ENCODE data around the gene MIDN.

The MIDN gene

GRCh38 chr19:1255186-1256161 is 7.1 kb downstream of the MIDN start:
- Histone ChIP-seq H2BK5ac (ENCODE audit: low read length) (no peak overlapping the region), H2BK120ac (ENCODE audit: low read depth, low read length) (no peak overlapping the region), H3K79me2 (ENCODE audit: control insufficient read depth, insufficient read depth, low read length) (peaks cover 58% of the 10 kb centered on the region), H3K9ac (ENCODE audit: low read length) (no peak overlapping the region), H3K4me1 (ENCODE audit: control insufficient read depth, low read depth, low read length) (no peaks in the 10 kb centered on the region), H3K18ac (ENCODE audit: low read length) (no peak overlapping the region), H4K8ac (ENCODE audit: low read depth, low read length) (no peak overlapping the region), H3K27ac (ENCODE audit: low read depth, low read length) (peak overlapping the region; percentile 37), H3K4ac (ENCODE audit: low read depth, low read length) (no peak overlapping the region), H3K27me3 (ENCODE audit: insufficient read depth, low read length, poor library complexity) (no peaks in the 10 kb centered on the region), H3K4me2 (ENCODE audit: low read length) (no peak overlapping the region), H3K79me1 (ENCODE audit: low read length) (peaks cover 15% of the 10 kb centered on the region), H3K36me3 (ENCODE audit: control insufficient read depth, insufficient read depth, low read length) (peaks cover 22% of the 10 kb centered on the region), H3K56ac (ENCODE audit: low read length) (peak overlapping the region; percentile 7), H4K5ac (ENCODE audit: low read length) (no peak overlapping the region), H2AK5ac (ENCODE audit: low read length) (no peak overlapping the region), H2BK15ac (replicated peaks; ENCODE audit: low read depth) (no peak overlapping the region), H3K23ac (ENCODE audit: low read length) (no peak overlapping the region), H3K4me3 (ENCODE audit: low read length) (no peak overlapping the region)
- no peak for DNase-seq
- WGBS (ENCODE audit: extremely low coverage, insufficient coverage, low lambda C conversion rate) = no CpG with 5 or more reads among the region's 52 CpGs

GRCh38 chr19:1256646-1257474 is 8.5 kb downstream of the MIDN start:
- H3K18ac ChIP-seq (ENCODE audit: low read length) = no peak overlapping the region
- H4K5ac ChIP-seq (ENCODE audit: low read length) = no peak overlapping the region
- H3K4me3 ChIP-seq (ENCODE audit: low read length) = no peak overlapping the region
- WGBS (ENCODE audit: extremely low coverage, insufficient coverage, low lambda C conversion rate) = no CpG with 5 or more reads among the region's 46 CpGs
- H3K79me1 ChIP-seq (ENCODE audit: low read length) = peaks cover 15% of the 10 kb centered on the region
- no peak for DNase-seq
- H2BK5ac ChIP-seq (ENCODE audit: low read length) = no peak overlapping the region
- no peak overlapping the region for H3K27ac ChIP-seq (ENCODE audit: low read depth, low read length)
- no peak overlapping the region for H2BK120ac ChIP-seq (ENCODE audit: low read depth, low read length)
- H3K56ac ChIP-seq (ENCODE audit: low read length) = no peak overlapping the region
- no peak overlapping the region for H2BK15ac ChIP-seq (replicated peaks; ENCODE audit: low read depth)
- no peak overlapping the region for H3K4me2 ChIP-seq (ENCODE audit: low read length)
- no peaks in the 10 kb centered on the region for H3K4me1 ChIP-seq (ENCODE audit: control insufficient read depth, low read depth, low read length)
- H3K23ac ChIP-seq (ENCODE audit: low read length) = no peak overlapping the region
- peaks cover 44% of the 10 kb centered on the region for H3K79me2 ChIP-seq (ENCODE audit: control insufficient read depth, insufficient read depth, low read length)
- no peaks in the 10 kb centered on the region for H3K27me3 ChIP-seq (ENCODE audit: insufficient read depth, low read length, poor library complexity)
- H3K36me3 ChIP-seq (ENCODE audit: control insufficient read depth, insufficient read depth, low read length) = peaks cover 18% of the 10 kb centered on the region
- H2AK5ac ChIP-seq (ENCODE audit: low read length) = no peak overlapping the region
- H3K9ac ChIP-seq (ENCODE audit: low read length) = no peak overlapping the region
- no peak overlapping the region for H4K8ac ChIP-seq (ENCODE audit: low read depth, low read length)
- H3K4ac ChIP-seq (ENCODE audit: low read depth, low read length) = no peak overlapping the region

GRCh38 chr19:1257475-1258162 is 9.2 kb downstream of the MIDN start:
- Histone ChIP-seq H4K8ac (ENCODE audit: low read depth, low read length) (no peak overlapping the region), H3K56ac (ENCODE audit: low read length) (no peak overlapping the region), H2BK15ac (replicated peaks; ENCODE audit: low read depth) (no peak overlapping the region), H3K27ac (ENCODE audit: low read depth, low read length) (peak overlapping the region; percentile 26), H3K4me1 (ENCODE audit: control insufficient read depth, low read depth, low read length) (peaks cover 2% of the 10 kb centered on the region), H4K5ac (ENCODE audit: low read length) (no peak overlapping the region), H3K79me2 (ENCODE audit: control insufficient read depth, insufficient read depth, low read length) (peaks cover 36% of the 10 kb centered on the region), H3K79me1 (ENCODE audit: low read length) (peaks cover 15% of the 10 kb centered on the region), H3K27me3 (ENCODE audit: insufficient read depth, low read length, poor library complexity) (no peaks in the 10 kb centered on the region), H2AK5ac (ENCODE audit: low read length) (no peak overlapping the region), H3K36me3 (ENCODE audit: control insufficient read depth, insufficient read depth, low read length) (peaks cover 17% of the 10 kb centered on the region), H3K23ac (ENCODE audit: low read length) (no peak overlapping the region), H3K4me2 (ENCODE audit: low read length) (no peak overlapping the region), H2BK120ac (ENCODE audit: low read depth, low read length) (no peak overlapping the region), H3K9ac (ENCODE audit: low read length) (no peak overlapping the region), H3K4me3 (ENCODE audit: low read length) (no peak overlapping the region), H3K4ac (ENCODE audit: low read depth, low read length) (no peak overlapping the region), H2BK5ac (ENCODE audit: low read length) (no peak overlapping the region), H3K18ac (ENCODE audit: low read length) (no peak overlapping the region)
- no peak for DNase-seq
- WGBS (ENCODE audit: extremely low coverage, insufficient coverage, low lambda C conversion rate) = no CpG with 5 or more reads among the region's 23 CpGs

- Histone ChIP-seq H3K56ac (ENCODE audit: low read length) (no peak overlapping the region), H3K27ac (ENCODE audit: low read depth, low read length) (peak overlapping the region; percentile 26), H2BK120ac (ENCODE audit: low read depth, low read length) (no peak overlapping the region), H3K23ac (ENCODE audit: low read length) (no peak overlapping the region), H3K18ac (ENCODE audit: low read length) (no peak overlapping the region), H3K27me3 (ENCODE audit: insufficient read depth, low read length, poor library complexity) (no peaks in the 10 kb centered on the region), H2BK5ac (ENCODE audit: low read length) (no peak overlapping the region), H4K5ac (ENCODE audit: low read length) (no peak overlapping the region), H3K4me2 (ENCODE audit: low read length) (no peak overlapping the region), H3K4ac (ENCODE audit: low read depth, low read length) (no peak overlapping the region), H4K8ac (ENCODE audit: low read depth, low read length) (no peak overlapping the region), H3K79me2 (ENCODE audit: control insufficient read depth, insufficient read depth, low read length) (peaks cover 31% of the 10 kb centered on the region), H3K4me1 (ENCODE audit: control insufficient read depth, low read depth, low read length) (peaks cover 4% of the 10 kb centered on the region), H3K4me3 (ENCODE audit: low read length) (no peak overlapping the region), H2BK15ac (replicated peaks; ENCODE audit: low read depth) (no peak overlapping the region), H3K36me3 (ENCODE audit: control insufficient read depth, insufficient read depth, low read length) (peaks cover 17% of the 10 kb centered on the region), H3K9ac (ENCODE audit: low read length) (no peak overlapping the region), H2AK5ac (ENCODE audit: low read length) (no peak overlapping the region), H3K79me1 (ENCODE audit: low read length) (peaks cover 15% of the 10 kb centered on the region)
- WGBS (ENCODE audit: extremely low coverage, insufficient coverage, low lambda C conversion rate) = no CpG with 5 or more reads among the region's 8 CpGs
- DNase-seq = no peak
Observed at GRCh38 chr19:1258163-1258492, 9.7 kb downstream of the MIDN start.

DNA sequence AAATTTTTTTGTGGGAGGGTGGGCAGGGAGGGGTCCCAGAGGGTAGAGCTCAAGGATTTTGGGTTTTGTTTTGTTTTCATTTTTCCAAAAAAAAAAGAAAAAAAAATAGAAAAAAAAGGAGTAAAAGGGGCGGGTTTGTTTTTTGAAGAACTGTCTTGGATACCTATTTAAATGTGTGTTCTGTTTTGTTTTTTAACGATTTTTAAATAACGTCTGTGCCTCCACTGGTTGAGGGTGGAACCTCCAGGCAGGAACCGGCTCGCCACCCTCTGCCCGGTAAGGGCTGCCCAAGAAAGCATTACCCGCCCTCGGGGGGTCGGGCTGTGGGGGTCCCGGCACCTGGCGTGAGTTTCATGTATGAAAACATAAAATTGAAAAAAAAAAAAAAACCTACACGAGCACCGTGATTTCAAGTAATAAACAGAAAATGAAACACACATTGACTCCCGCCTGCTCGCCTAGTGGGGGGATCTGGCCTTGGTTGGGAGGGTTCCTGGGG is 10.4 kb downstream of the MIDN start:
- Histone ChIP-seq H3K18ac (ENCODE audit: low read length) (no peak overlapping the region), H3K27ac (ENCODE audit: low read depth, low read length) (no peak overlapping the region), H3K9ac (ENCODE audit: low read length) (no peak overlapping the region), H2BK15ac (replicated peaks; ENCODE audit: low read depth) (no peak overlapping the region), H2BK5ac (ENCODE audit: low read length) (no peak overlapping the region), H3K79me2 (ENCODE audit: control insufficient read depth, insufficient read depth, low read length) (peaks cover 25% of the 10 kb centered on the region), H3K4ac (ENCODE audit: low read depth, low read length) (no peak overlapping the region), H4K5ac (ENCODE audit: low read length) (no peak overlapping the region), H3K79me1 (ENCODE audit: low read length) (peaks cover 13% of the 10 kb centered on the region), H3K27me3 (ENCODE audit: insufficient read depth, low read length, poor library complexity) (no peaks in the 10 kb centered on the region), H4K8ac (ENCODE audit: low read depth, low read length) (no peak overlapping the region), H3K23ac (ENCODE audit: low read length) (no peak overlapping the region), H3K36me3 (ENCODE audit: control insufficient read depth, insufficient read depth, low read length) (peaks cover 15% of the 10 kb centered on the region), H3K4me2 (ENCODE audit: low read length) (no peak overlapping the region), H3K56ac (ENCODE audit: low read length) (no peak overlapping the region), H3K4me3 (ENCODE audit: low read length) (no peak overlapping the region), H3K4me1 (ENCODE audit: control insufficient read depth, low read depth, low read length) (peaks cover 4% of the 10 kb centered on the region), H2AK5ac (ENCODE audit: low read length) (no peak overlapping the region), H2BK120ac (ENCODE audit: low read depth, low read length) (no peak overlapping the region)
- DNase-seq = no peak
- WGBS (ENCODE audit: extremely low coverage, insufficient coverage, low lambda C conversion rate) = no CpG with 5 or more reads among the region's 15 CpGs

All from mesendoderm (in vitro differentiated cells).